Activated gamma-delta T cell treated with anti-CD3 and anti-CD28 coated beads, Interleukin-2, amount 50 U/mL, for 16 hours (primary cell): ENCODE measurements around the gene PICALM.
"Not testable (repeated sequence)": the region's sequence is repeated elsewhere in the genome, so short reads cannot be mapped to it uniquely, and the experiment has no call there.

Source experiments
- DNase-seq: peaks from one replicate; pipeline ENCODE4 v3.0.0-alpha.2; 2020; ENCODE audit warnings: low read depth

The PICALM gene

GRCh38 chr11:86068951-86069407 is at the start of gene PICALM:
TSS of gene PICALM (minus strand) at chr11:86069084. CDS start at chr11:86068780, 304 bp downstream.
- peak; percentile 95 for DNase-seq

GRCh38 chr11:86118253-86118652 is 49.4 kb upstream of the PICALM start:
- DNase-seq = no peak

- no peak for DNase-seq
Measured at GRCh38 chr11:86117712-86118063, 48.8 kb upstream of the PICALM start.

- no peak for DNase-seq
Measured at GRCh38 chr11:86117001-86117711, 48.3 kb upstream of the PICALM start.

- peak; percentile 8 for DNase-seq
Measured at GRCh38 chr11:86116386-86116726, 47.5 kb upstream of the PICALM start.

GRCh38 chr11:86115542-86116385 is 46.9 kb upstream of the PICALM start:
- DNase-seq = no peak

GRCh38 chr11:86108890-86109638 is 40.2 kb upstream of the PICALM start:
- no peak for DNase-seq

- no peak for DNase-seq
Measured at GRCh38 chr11:86108191-86108590, 39.3 kb upstream of the PICALM start.

GRCh38 chr11:86106916-86107315 is 38.0 kb upstream of the PICALM start:
- no peak for DNase-seq

GRCh38 chr11:86106031-86106430 is 37.1 kb upstream of the PICALM start:
- not testable (repeated sequence) for DNase-seq

- not testable (repeated sequence) for DNase-seq
Measured at GRCh38 chr11:86105601-86106000, 36.7 kb upstream of the PICALM start.

- DNase-seq = no peak
Measured at GRCh38 chr11:86103808-86104207, 34.9 kb upstream of the PICALM start.

- DNase-seq = no peak
Measured at GRCh38 chr11:86101941-86102407, 33.1 kb upstream of the PICALM start.

- no peak for DNase-seq
Measured at GRCh38 chr11:86101493-86101892, 32.6 kb upstream of the PICALM start.

GRCh38 chr11:86099874-86100273 is 31.0 kb upstream of the PICALM start:
- no peak for DNase-seq

GRCh38 chr11:86097980-86098379 is 29.1 kb upstream of the PICALM start:
- DNase-seq = no peak

GRCh38 chr11:86091566-86091965 is 22.7 kb upstream of the PICALM start:
- DNase-seq = no peak

GRCh38 chr11:86091086-86091485 is 22.2 kb upstream of the PICALM start:
- DNase-seq = no peak

- DNase-seq = no peak
Measured at GRCh38 chr11:86089659-86090058, 20.8 kb upstream of the PICALM start.

- not testable (repeated sequence) for DNase-seq
Measured at GRCh38 chr11:86087688-86088087, 18.8 kb upstream of the PICALM start.

- DNase-seq = no peak
Measured at GRCh38 chr11:86087256-86087655, 18.4 kb upstream of the PICALM start.

- no peak for DNase-seq
Measured at GRCh38 chr11:86081455-86081854, 12.6 kb upstream of the PICALM start.

- no peak for DNase-seq
Measured at GRCh38 chr11:86079421-86079820, 10.5 kb upstream of the PICALM start.
